Activated CD4-positive, alpha-beta T cell treated with anti-CD3 and anti-CD28 coated beads, Interleukin-2, amount 10 ng/mL, durations not matched to agents 24 days and 14 days (primary cell): ENCODE measurements around the gene DAPK3. TPM values are rescaled to one million over a fixed set of nuclear protein-coding genes. Genes with fewer than 3 reads are reported as not detected.
A peak's percentile ranks its signal among the peaks of the same experiment; 100 is the strongest.
"Not testable (repeated sequence)": the region's sequence is repeated elsewhere in the genome, so short reads cannot be mapped to it uniquely, and the experiment has no call there.

Source experiments
- DNase-seq: peaks from one replicate; pipeline ENCODE4 v3.0.0; 2022
- H3K27ac Mint-ChIP-seq: one replicate; pipeline ENCODE4 v1.8.0; 2022; ENCODE audit warnings: mild to moderate bottlenecking, mixed read lengths
- H3K27me3 Mint-ChIP-seq: one replicate; pipeline ENCODE4 v1.8.0; 2022; ENCODE audit warnings: mixed read lengths
- H3K36me3 Mint-ChIP-seq: one replicate; pipeline ENCODE4 v1.8.0; 2022; ENCODE audit warnings: low read depth, mild to moderate bottlenecking, mixed read lengths
- H3K4me1 Mint-ChIP-seq: one replicate; pipeline ENCODE4 v1.8.0; 2021; ENCODE audit warnings: mixed read lengths
- H3K4me3 Mint-ChIP-seq: one replicate; pipeline ENCODE4 v1.8.0; 2022; ENCODE audit warnings: mild to moderate bottlenecking, moderate library complexity, mixed read lengths
- H3K9me3 Mint-ChIP-seq: one replicate; pipeline ENCODE4 v1.8.0; 2021; ENCODE audit warnings: mixed read lengths
- intact Hi-C: fragments of 100-400 bp; cut with micrococcal nuclease; formaldehyde crosslinking; loops from one replicate; pipeline ENCODE4 v1.15.1; 2023
- total RNA-seq: library from RNA; stranded (reverse); gene quantifications from 2 replicates; pipeline ENCODE4 v1.2.3, GENCODE V29; 2022

The DAPK3 gene
- total RNA-seq, 1 donor from 2014 or later: 46.7 TPM

DNA sequence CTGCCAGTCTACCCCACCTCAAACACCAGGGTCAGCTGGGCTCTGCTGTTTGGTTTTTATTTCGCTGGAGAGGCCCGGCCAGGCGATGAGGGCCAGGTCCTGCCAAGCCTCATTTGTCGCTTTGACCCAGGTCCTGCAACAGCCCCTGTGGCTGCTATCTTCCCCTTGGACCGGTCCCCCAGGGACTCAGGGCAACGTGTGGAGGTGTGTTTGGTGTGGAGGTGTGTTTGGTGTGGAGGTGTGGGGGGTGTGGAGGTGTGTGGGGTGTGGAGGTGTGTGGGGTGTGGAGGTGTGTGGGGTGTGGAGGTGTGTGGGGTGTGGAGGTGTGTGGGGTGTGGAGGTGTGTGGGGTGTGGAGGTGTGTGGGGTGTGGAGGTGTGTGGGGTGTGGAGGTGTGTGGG is 40.5 kb upstream of the DAPK3 start:
- H3K27ac Mint-ChIP-seq, H3K27me3 Mint-ChIP-seq, intact Hi-C loops, H3K4me3 Mint-ChIP-seq, H3K9me3 Mint-ChIP-seq, DNase-seq: not testable (repeated sequence)
- Mint-ChIP-seq H3K4me1 (peaks cover 17% of the 10 kb centered on the region), H3K36me3 (peaks cover 10% of the 10 kb centered on the region)

DNA sequence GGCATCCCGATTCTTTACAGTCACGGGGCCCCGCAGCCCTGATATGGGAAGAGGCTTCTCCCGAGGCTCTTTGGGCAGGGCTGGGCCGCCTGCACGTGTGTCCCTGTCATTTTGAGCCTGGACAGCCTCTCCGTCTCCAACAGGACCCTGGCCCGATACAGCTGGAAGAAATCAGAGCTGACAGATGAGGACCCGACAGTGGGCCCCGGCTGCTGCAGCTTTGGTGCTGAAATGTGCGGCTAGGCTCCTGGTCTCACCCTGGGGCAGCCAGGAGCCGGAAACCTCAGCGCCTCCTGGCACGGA is 39.9 kb upstream of the DAPK3 start:
- peaks cover 17% of the 10 kb centered on the region for H3K4me1 Mint-ChIP-seq
- peaks cover 10% of the 10 kb centered on the region for H3K36me3 Mint-ChIP-seq
- intact Hi-C loops: no loop called here
- no peak overlapping the region for H3K4me3 Mint-ChIP-seq
- no peak for DNase-seq
- no peaks in the 10 kb centered on the region for H3K27me3 Mint-ChIP-seq
- H3K27ac Mint-ChIP-seq: no peak overlapping the region
- no peaks in the 10 kb centered on the region for H3K9me3 Mint-ChIP-seq

- Mint-ChIP-seq H3K36me3 (peaks cover 10% of the 10 kb centered on the region), H3K27ac (no peak overlapping the region), H3K27me3 (no peaks in the 10 kb centered on the region), H3K9me3 (no peaks in the 10 kb centered on the region), H3K4me1 (peaks cover 19% of the 10 kb centered on the region), H3K4me3 (peak overlapping the region; percentile 10)
- DNase-seq: no peak
- intact Hi-C loops: loop anchor here (5.0 to 10.0 kb wide), 2 partner anchors 105 to 237 kb away; partner anchors contain the start of gene YJU2
Observed at GRCh38 chr19:4009990-4010807, 39.3 kb upstream of the DAPK3 start.

DNA sequence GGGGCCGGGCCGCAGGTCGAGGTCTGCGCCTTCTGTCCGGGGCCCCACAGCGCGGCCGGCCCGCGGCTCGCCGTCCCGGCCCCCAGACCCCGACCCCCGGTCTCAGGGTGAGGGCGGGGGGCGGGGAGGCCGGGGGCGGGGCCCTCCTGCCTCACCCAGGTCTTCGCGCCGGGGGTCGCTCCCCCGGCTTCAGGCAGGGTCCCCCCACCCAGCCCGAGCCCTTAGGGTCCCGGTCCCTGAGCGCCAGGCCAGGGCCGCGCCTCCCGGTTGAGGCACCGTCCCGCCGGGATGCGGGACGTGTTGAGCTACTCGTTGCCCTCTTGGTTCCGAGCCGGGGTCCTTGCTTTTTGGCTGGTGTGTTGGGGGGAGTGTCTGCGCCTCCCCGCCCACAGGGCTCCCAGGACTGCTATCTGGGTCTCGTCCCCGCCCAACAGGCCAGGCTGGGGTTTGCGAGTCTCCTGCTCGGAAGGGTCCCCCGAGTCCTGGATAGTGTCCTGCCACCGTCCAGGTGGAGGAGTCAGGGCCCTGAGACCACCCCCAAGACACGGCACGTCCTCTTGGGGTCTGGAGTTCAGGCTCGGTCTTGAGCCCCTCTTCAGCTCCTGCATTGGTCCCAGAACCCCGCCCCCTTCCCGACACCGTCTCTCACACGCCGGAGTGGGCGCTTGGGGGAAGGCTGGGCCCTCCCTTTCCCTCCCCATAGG is 37.1 kb upstream of the DAPK3 start:
- Mint-ChIP-seq H3K4me3 (peak overlapping the region; percentile 90), H3K27ac (peak overlapping the region; percentile 84), H3K36me3 (peaks cover 10% of the 10 kb centered on the region), H3K4me1 (peaks cover 19% of the 10 kb centered on the region), H3K27me3 (no peaks in the 10 kb centered on the region), H3K9me3 (no peaks in the 10 kb centered on the region)
- intact Hi-C loops: loop anchor here (1.0 to 10.0 kb wide), 6 partner anchors 18 to 239 kb away; partner anchors contain the start of genes EEF2, YJU2 and ZBTB7A
- peak; percentile 76 for DNase-seq

DNA sequence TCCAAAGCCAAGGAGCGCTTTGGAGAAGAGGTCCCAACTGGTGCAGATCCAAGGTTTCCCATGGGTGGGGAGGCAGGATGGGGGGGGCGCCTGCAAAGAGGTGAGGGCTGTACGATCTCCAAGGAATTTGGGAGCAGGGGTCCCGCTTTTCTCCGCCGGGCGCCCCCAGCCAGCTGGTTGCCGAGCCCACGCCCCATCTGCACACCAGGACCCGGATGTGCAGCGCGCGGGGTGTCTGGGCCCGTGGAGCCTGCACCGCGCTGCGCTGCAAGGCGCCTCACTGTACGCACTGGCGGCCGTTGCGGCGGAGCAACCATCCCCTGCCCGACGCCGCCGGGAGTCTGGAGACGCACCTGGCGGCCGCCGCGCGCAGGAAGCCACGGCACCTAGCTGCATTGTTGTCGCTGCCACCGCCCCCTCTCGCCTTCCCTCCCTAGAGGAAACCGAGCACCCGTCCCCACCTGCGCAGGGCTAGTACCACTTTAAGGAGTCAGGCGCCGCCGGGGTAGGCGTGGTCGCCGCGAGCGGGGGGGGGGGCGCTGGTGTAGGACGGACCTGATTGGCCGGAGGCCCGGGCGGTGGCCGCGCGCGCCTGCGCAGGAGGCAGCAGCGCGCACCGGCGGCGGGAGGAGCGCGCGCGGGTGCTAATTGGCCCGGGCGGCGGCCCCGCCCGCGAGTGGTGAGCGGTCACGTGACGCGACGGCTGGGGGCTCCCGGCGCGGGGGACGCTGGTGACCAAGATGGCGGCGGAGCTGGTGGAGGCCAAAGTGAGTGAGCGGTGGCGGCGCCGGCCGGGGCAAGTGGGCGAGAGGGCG is 36.3 kb upstream of the DAPK3 start, which contains the start of gene PIAS4:
TSS of gene PIAS4 (plus strand) at position 716 of the 815 bp plus-strand sequence. CDS start at position 741, 25 bp downstream.
- Mint-ChIP-seq H3K27me3 (no peaks in the 10 kb centered on the region), H3K4me3 (peak within 1 kb of the TSS; percentile 90), H3K36me3 (peaks cover 8% of the 10 kb centered on the region), H3K27ac (peak within 1 kb of the TSS; percentile 90), H3K4me1 (peaks cover 16% of the 10 kb centered on the region), H3K9me3 (no peaks in the 10 kb centered on the region)
- intact Hi-C loops: loop anchor here (1.0 to 10.0 kb wide), 6 partner anchors 17 to 240 kb away; partner anchors contain the start of genes EEF2, YJU2 and ZBTB7A
- DNase-seq: peak; percentile 98

- intact Hi-C loops: loop anchor here (5.0 to 10.0 kb wide), 2 partner anchors 109 to 242 kb away; partner anchors contain the start of gene YJU2
- not testable (repeated sequence) for H3K9me3 Mint-ChIP-seq, H3K27me3 Mint-ChIP-seq, DNase-seq, H3K36me3 Mint-ChIP-seq, H3K27ac Mint-ChIP-seq
- H3K4me1 Mint-ChIP-seq: peaks cover 13% of the 10 kb centered on the region
- H3K4me3 Mint-ChIP-seq: peak overlapping the region; percentile 69
Observed at GRCh38 chr19:4005436-4005835, 34.5 kb upstream of the DAPK3 start.

DNA sequence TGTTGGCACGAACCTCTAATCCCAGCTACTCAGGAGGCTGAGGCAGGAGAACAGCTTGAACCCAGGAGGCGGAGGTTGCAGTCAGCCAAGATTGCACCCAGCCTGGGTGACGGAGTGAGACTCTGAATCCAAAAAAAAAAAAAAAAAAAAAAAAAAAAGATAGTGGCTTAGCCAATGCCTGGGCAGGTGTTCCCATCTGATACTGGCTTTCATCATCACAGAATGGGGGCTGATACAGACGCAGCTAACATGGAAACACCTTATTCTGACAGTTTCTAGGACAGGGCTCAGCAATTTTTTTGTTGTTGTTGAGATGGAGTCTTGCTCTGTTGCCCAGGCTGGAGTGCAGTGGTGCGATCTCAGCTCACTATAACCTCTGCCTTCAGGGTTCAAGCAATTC is 29.9 kb upstream of the DAPK3 start:
- not testable (repeated sequence) for H3K27ac Mint-ChIP-seq, H3K4me1 Mint-ChIP-seq, H3K4me3 Mint-ChIP-seq, H3K9me3 Mint-ChIP-seq, H3K27me3 Mint-ChIP-seq, DNase-seq, H3K36me3 Mint-ChIP-seq
- intact Hi-C loops: loop anchor here (10.0 kb wide), 1 partner anchor 114 kb away; no protein-coding TSS in a partner anchor

GRCh38 chr19:3998667-3999412 is 27.9 kb upstream of the DAPK3 start:
- H3K9me3 Mint-ChIP-seq, intact Hi-C loops, H3K4me1 Mint-ChIP-seq: not testable (repeated sequence)

DNA sequence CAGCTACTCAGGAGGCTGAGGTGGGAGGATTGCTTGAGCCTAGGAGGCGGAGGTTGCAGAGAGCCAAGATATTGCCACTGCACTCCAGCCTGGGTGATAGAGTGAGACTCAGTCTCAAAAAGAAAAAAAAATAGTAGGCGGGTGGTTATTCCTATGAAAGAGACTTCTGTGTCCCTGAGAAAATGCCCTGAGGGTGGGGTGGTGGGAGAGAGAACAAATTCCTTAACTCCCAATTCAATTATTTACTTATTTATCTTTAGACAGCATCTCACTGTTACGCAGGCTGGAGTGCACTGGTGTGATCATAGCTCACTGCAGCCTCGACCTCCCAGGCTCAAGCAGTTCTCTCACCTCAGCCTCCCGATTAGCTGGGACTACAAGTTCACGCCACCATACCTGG is 24.7 kb upstream of the DAPK3 start:
- Mint-ChIP-seq H3K36me3 (no peaks in the 10 kb centered on the region), H3K9me3 (peaks cover 3% of the 10 kb centered on the region), H3K27me3 (no peaks in the 10 kb centered on the region), H3K4me1 (peaks cover 6% of the 10 kb centered on the region), H3K27ac (no peak overlapping the region), H3K4me3 (no peak overlapping the region)
- no peak for DNase-seq
- intact Hi-C loops: no loop called here

More at GRCh38 chr19:3998667-3999412, 27.9 kb upstream of the DAPK3 start:
- not testable (repeated sequence) for H3K27ac Mint-ChIP-seq, H3K4me3 Mint-ChIP-seq, H3K27me3 Mint-ChIP-seq, H3K36me3 Mint-ChIP-seq, DNase-seq

- H3K27ac Mint-ChIP-seq: peak overlapping the region; percentile 81
Observed at GRCh38 chr19:3990815-3991117, 19.9 kb upstream of the DAPK3 start.

GRCh38 chr19:3987619-3988371 is 16.9 kb upstream of the DAPK3 start:
- peaks cover 25% of the 10 kb centered on the region for H3K36me3 Mint-ChIP-seq
- H3K27ac Mint-ChIP-seq: peak overlapping the region; percentile 86
- peaks cover 3% of the 10 kb centered on the region for H3K9me3 Mint-ChIP-seq
- no peaks in the 10 kb centered on the region for H3K27me3 Mint-ChIP-seq
- peaks cover 29% of the 10 kb centered on the region for H3K4me1 Mint-ChIP-seq
- DNase-seq: peak; percentile 96
- intact Hi-C loops: loop anchor here (2.0 to 5.0 kb wide), 4 partner anchors 79 to 225 kb away; partner anchors contain the start of genes APBA3, MRPL54 and ZBTB7A
- peak overlapping the region; percentile 94 for H3K4me3 Mint-ChIP-seq

More at GRCh38 chr19:3990815-3991117, 19.9 kb upstream of the DAPK3 start:
- Mint-ChIP-seq H3K4me1 (peaks cover 17% of the 10 kb centered on the region), H3K27me3 (no peaks in the 10 kb centered on the region), H3K4me3 (peak overlapping the region; percentile 68), H3K9me3 (peaks cover 3% of the 10 kb centered on the region), H3K36me3 (no peaks in the 10 kb centered on the region)
- no peak for DNase-seq
- intact Hi-C loops: loop anchor here (1.0 kb wide), 1 partner anchor 17 kb away; the partner anchor contains the start of gene PIAS4

DNA sequence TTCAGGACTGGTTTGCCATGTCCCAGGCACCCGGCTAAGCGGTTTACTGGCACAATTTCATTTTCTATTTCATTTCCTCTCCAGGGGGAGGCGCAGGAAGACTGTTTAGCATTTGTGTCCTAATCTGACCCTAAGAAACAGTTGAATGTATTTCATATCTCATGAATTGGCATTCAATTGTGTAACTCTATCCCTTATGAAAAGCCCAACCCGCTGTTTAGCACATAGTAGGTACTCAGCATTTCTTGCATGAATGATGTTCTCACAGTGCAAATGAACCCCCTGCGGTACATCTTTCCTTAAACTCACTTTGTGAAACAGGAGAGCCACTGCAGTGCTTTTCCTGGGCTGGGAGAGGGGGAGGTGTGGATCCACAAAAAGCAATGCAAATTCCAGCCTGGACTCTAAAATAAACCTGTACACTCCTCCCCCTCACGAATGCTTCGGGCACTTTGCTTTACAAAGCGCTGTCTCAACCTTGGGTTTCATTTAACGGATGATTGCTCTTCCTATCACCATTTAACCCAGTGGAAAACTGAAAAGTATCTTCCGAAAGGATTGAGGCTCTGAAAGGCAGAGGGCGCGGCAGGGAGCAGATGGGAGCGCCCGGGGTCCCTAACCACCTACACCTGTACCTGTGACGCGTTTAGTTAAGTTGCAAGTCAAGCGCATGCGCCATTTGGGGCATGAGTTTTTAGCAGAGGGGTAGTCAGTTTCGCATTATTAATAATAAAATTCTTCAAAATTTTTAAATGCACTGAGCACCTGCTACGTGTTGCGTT is 15.6 kb upstream of the DAPK3 start:
- Mint-ChIP-seq H3K27me3 (no peaks in the 10 kb centered on the region), H3K4me1 (peaks cover 32% of the 10 kb centered on the region), H3K9me3 (peaks cover 3% of the 10 kb centered on the region), H3K27ac (peak overlapping the region; percentile 93), H3K4me3 (peak overlapping the region; percentile 94), H3K36me3 (peaks cover 38% of the 10 kb centered on the region)
- intact Hi-C loops: loop anchor here (2.0 to 5.0 kb wide), 4 partner anchors 80 to 224 kb away; partner anchors contain the start of genes APBA3, MRPL54 and ZBTB7A
- DNase-seq: peak; percentile 90
